Activated naive CD4-positive, alpha-beta T cell treated with anti-CD3 and anti-CD28 coated beads, Interleukin-2, amount 50 U/mL, for 72 hours (primary cell): ENCODE results near the gene FHOD1. TPM values are rescaled to one million over a fixed set of nuclear protein-coding genes. Genes with fewer than 3 reads are reported as not detected.

Experiments
- ATAC-seq, 2 donors: fragments of 150-1000 bp; cut with Tn5 transposase; 2 replicates each; pipeline ENCODE4 v1.10.0; 2021; ENCODE audit warnings: mild to moderate bottlenecking in 2 of 2, moderate library complexity in 2 of 2
- DNase-seq, 2 donors: peaks; one replicate each; pipeline ENCODE4 v3.0.0; 2021 to 2022; ENCODE audit warnings: low spot score in 2 of 2
- H3K27ac Mint-ChIP-seq, 2 donors: one replicate each; pipeline ENCODE4 v1.8.0; 2022; ENCODE audit warnings: mild to moderate bottlenecking in 2 of 2, mixed read lengths in 2 of 2
- H3K36me3 Mint-ChIP-seq, 2 donors: one replicate each; pipeline ENCODE4 v1.8.0; 2022; ENCODE audit warnings: mixed read lengths in 2 of 2
- H3K9me3 Mint-ChIP-seq, 2 donors: one replicate each; pipeline ENCODE4 v1.8.0; 2022; ENCODE audit warnings: mixed read lengths in 2 of 2
- total RNA-seq, 2 donors: library from RNA; stranded (reverse); gene quantifications; one replicate each; pipeline ENCODE4 v1.2.3, GENCODE V29; 2022

Gene FHOD1
- total RNA-seq, 2 donors from 2014 or later: 104 to 133 TPM

DNA sequence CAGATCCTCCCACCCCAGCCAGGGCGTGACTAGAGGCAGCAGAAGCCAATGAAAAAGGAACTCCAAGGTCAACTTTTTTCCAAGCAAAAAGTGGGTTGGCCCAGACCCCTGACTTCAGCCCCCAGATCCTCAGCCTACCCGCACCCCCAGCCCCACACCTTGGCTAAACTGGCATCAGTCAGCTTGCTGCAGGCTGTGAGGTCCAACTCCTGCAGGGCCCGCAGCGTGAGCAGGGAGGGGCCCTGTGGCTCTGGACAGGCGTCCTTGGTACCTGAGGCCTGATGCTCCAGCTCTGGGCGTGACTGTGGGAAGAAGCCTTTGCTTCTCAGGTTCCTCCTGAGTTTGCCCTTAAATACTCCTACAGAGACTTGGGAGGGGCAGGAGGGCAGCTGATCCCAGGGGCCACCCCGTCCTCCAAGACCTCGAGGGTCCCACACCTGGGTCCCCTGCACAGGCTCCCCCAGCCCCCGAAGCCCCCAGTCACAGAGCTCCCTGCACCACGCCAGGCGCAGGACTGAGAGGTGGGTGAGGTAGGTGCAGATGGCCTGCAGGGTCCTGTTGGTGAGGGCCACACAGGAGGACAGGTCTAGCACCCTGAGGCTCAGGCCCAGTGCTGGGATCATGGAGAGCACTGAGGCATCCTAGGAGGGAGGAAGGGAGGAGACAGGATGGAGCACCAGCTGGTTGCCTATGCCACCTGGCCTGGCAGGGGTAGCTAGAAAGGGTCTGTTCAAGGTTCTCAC, 39.0 kb downstream of the FHOD1 start:
- ATAC-seq (no peak), DNase-seq (no peak)
- no peaks in the 10 kb centered on the region for H3K9me3 Mint-ChIP-seq
- no peaks in the 10 kb centered on the region for H3K36me3 Mint-ChIP-seq
- peak overlapping the region in 1 of 2 donors; percentile 20 for H3K27ac Mint-ChIP-seq

- no peak for DNase-seq
- peak overlapping the region; percentile 26 to 37 for H3K27ac Mint-ChIP-seq
- peak in 1 of 2 donors; percentile 46 for ATAC-seq
- H3K36me3 Mint-ChIP-seq: no peaks in the 10 kb centered on the region
- no peaks in the 10 kb centered on the region for H3K9me3 Mint-ChIP-seq
These were observed 39.8 kb downstream of the FHOD1 start for GRCh38 chr16:67207249-67208091.

GRCh38 chr16:67206838-67207248, 40.4 kb downstream of the FHOD1 start:
- no peak for ATAC-seq
- DNase-seq: no peak
- H3K36me3 Mint-ChIP-seq: no peaks in the 10 kb centered on the region
- H3K27ac Mint-ChIP-seq: peak overlapping the region; percentile 26 to 37
- no peaks in the 10 kb centered on the region for H3K9me3 Mint-ChIP-seq

GRCh38 chr16:67206129-67206837, 41.0 kb downstream of the FHOD1 start:
- Mint-ChIP-seq H3K27ac (peak overlapping the region; percentile 26 to 37), H3K36me3 (no peaks in the 10 kb centered on the region), H3K9me3 (no peaks in the 10 kb centered on the region)
- ATAC-seq (no peak), DNase-seq (no peak)

DNA sequence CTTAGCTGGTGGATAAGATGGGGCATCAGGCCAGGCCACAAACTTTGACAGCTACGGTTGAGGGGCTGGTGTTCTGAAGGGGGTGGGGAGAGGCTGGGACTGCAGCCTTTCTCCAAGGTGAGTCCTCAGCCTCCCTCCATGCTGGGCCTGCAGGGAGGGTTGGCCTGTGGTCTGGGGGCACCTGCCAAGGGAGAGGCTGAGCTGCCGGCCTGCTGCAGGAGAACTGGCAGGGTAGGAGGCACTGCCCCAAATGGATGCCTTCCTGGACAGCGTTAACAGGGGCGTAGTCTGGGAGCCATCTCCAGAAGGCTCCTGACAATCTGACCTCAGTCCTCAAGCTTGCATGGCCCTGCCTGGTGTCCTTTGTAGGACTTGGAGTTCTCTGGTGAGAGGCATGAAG, 43.2 kb downstream of the FHOD1 start:
- Mint-ChIP-seq H3K27ac (peak overlapping the region in 1 of 2 donors; percentile 26), H3K9me3 (no peaks in the 10 kb centered on the region), H3K36me3 (no peaks in the 10 kb centered on the region)
- ATAC-seq (no peak), DNase-seq (no peak)

GRCh38 chr16:67202956-67203493, 44.3 kb downstream of the FHOD1 start:
- H3K9me3 Mint-ChIP-seq: no peaks in the 10 kb centered on the region
- no peaks in the 10 kb centered on the region for H3K36me3 Mint-ChIP-seq
- H3K27ac Mint-ChIP-seq: no peak overlapping the region
- ATAC-seq: no peak
- DNase-seq: no peak

DNA sequence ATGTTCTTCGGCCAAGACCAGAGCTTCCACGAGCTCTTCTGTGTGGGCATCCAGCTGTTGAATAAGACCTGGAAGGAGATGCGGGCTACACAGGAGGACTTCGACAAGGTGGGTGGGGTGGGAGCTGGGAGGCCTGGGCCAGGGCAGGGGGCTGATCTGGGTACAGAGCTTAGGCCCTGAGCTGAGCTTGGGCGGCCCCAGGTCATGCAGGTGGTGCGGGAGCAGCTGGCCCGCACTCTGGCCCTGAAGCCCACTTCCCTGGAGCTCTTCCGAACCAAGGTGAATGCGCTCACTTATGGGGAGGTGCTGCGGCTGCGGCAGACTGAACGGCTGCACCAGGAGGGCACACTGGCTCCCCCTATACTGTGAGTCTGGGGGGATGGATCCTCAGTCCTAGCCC, 44.9 kb downstream of the FHOD1 start:
- ATAC-seq (no peak), DNase-seq (no peak)
- Mint-ChIP-seq H3K9me3 (no peaks in the 10 kb centered on the region), H3K36me3 (no peaks in the 10 kb centered on the region), H3K27ac (no peak overlapping the region)

- ATAC-seq (no peak), DNase-seq (no peak)
- Mint-ChIP-seq H3K9me3 (no peaks in the 10 kb centered on the region), H3K27ac (no peak overlapping the region), H3K36me3 (peaks cover 3 to 4% of the 10 kb centered on the region in 2 donors)
These were observed 45.6 kb downstream of the FHOD1 start for GRCh38 chr16:67201411-67202345.

DNA sequence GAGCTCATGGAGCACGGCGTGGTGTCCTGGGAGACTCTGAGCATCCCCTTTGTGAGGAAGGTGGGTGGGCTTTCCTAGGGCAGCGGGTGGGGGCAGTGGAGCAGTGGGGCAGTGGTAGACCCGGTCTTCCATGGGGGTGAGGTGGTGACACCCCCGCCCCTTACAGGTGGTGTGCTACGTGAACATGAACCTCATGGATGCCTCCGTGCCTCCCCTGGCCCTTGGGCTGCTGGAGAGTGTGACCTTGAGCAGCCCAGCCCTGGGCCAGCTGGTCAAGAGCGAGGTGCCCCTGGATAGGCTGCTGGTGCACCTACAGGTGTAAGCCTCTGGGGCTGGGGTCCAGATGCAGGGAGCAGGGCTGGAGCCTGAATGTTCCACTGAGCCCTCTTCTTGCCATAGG, 46.8 kb downstream of the FHOD1 start:
- Mint-ChIP-seq H3K9me3 (no peaks in the 10 kb centered on the region), H3K36me3 (peaks cover 12 to 16% of the 10 kb centered on the region in 2 donors), H3K27ac (no peak overlapping the region)
- no peak for ATAC-seq
- no peak for DNase-seq

GRCh38 chr16:67199808-67200198, 47.5 kb downstream of the FHOD1 start:
- DNase-seq: no peak
- ATAC-seq: no peak
- Mint-ChIP-seq H3K27ac (no peak overlapping the region), H3K36me3 (peaks cover 12 to 16% of the 10 kb centered on the region in 2 donors), H3K9me3 (no peaks in the 10 kb centered on the region)

DNA sequence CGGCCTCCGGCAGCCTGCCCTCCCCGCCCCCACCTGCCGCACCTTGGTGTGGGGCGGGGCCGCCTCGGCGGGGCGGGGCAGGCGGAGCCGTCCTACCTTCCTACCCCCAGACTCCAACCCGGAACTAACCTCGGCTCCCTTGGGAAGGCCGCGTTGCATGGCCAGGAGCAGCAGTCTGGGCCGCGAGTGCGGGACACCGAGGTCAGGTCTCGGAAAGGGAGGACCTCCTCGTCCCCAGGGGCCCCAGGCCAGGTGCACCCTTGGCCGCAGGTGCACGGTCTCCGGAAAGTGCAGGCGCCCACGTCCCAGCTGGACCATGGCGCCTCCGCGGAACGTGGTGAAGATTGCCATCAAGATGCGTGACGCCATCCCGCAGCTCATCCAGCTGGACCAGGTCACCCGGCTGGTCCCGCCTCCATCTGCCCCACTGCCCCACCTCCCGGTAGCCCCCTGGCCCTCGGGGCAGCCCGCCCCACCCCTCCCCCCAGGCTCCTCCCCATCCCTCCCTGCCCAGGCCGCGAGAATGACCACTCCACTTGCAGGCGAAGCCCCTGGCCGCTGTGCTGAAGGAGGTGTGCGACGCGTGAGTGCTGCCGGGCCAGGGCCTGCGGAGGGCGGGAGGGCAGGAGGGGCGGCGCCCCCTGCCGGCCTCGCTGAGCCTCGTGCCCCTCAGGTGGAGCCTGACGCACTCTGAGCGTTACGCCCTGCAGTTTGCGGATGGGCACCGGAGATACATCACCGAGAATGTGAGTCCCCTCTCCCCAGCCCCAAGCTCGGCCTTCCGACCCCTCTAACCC, 48.1 kb downstream of the FHOD1 start, which contains the start of gene ELMO3:
Gene ELMO3, plus strand, starts transcription at position 121 of the 797 bp plus-strand sequence. Its CDS starts 196 bp downstream, at position 317.
- H3K27ac Mint-ChIP-seq: peak within 1 kb of the TSS in 1 of 2 donors; percentile 82
- peaks cover 14 to 17% of the 10 kb centered on the region in 2 donors for H3K36me3 Mint-ChIP-seq
- H3K9me3 Mint-ChIP-seq: no peaks in the 10 kb centered on the region
- DNase-seq: no peak
- ATAC-seq: no peak

DNA sequence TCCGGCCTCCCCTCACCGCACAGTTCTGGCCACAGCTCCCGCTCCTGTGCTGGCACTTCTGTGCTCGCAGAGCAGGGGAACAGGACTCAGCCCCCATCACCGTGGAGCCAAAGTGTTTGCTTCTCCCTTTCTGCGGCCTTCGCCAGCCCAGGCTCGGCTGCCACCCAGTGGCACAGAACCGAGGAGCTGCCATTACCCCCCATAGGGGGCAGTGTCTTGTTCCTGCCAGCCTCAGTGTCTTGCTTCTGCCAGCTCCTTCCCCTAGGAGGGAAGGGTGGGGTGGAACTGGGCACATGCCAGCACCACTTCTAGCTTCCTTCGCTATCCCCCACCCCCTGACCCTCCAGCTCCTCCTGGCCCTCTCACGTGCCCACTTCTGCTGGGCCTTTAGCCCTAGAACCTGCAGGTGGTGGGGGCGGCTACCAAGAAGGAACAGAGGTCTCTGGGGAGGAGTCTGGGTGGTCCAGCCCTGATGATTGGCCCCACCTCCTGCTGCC, 49.0 kb downstream of the FHOD1 start:
- ATAC-seq: peak; percentile 35 to 64
- Mint-ChIP-seq H3K36me3 (peaks cover 19 to 26% of the 10 kb centered on the region in 2 donors), H3K9me3 (no peaks in the 10 kb centered on the region), H3K27ac (peak overlapping the region in 1 of 2 donors; percentile 82)
- no peak for DNase-seq

- peaks cover 21 to 31% of the 10 kb centered on the region in 2 donors for H3K36me3 Mint-ChIP-seq
- H3K27ac Mint-ChIP-seq: peak overlapping the region in 1 of 2 donors; percentile 82
- peak in 1 of 2 donors; percentile 5 for ATAC-seq
- H3K9me3 Mint-ChIP-seq: no peaks in the 10 kb centered on the region
- DNase-seq: no peak
These were observed 49.6 kb downstream of the FHOD1 start for GRCh38 chr16:67197704-67198103.

DNA sequence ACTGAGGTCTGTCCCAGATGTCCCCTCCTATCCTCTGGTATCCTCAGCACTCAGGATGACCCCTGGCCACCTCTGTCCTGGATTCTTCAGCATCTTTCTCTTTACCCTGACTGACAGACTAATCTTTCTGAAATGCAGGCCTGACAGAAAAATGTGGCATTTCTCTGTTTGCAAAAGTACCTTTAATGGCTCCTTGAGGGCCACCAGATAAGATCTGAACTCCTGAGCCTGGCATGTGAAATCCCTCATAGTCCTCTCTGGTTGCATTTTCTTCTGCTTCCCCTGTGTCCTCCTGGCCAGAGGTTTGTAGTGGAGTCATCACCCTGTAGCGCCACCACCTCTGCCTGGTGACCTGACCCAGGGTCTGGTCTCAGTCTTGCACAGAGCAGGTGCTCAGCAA, 50.4 kb downstream of the FHOD1 start:
- peaks cover 25 to 35% of the 10 kb centered on the region in 2 donors for H3K36me3 Mint-ChIP-seq
- no peaks in the 10 kb centered on the region for H3K9me3 Mint-ChIP-seq

DNA sequence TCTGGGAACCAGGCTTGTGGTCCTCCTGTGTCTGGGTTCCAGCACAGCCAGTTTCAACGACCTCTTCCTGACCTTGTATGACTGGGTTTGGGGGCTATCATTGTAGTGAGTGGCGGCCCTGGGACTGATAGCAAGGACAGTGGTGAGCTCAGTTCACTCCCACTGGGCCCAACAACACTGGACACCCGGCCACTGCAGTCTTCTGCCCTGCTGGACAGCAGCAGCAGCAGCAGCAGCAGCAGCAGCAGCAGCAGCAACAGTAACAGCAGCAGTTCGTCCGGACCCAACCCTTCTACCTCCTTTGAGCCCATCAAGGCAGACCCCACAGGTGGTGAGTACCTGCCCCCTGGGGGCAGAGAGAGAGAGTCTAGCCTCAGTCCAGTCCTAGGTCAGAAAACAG, 51.6 kb downstream of the FHOD1 start:
- Mint-ChIP-seq H3K27ac (peak overlapping the region; percentile 4 to 67), H3K36me3 (peaks cover 25 to 44% of the 10 kb centered on the region in 2 donors), H3K9me3 (no peaks in the 10 kb centered on the region)
- DNase-seq: no peak
- ATAC-seq: no peak

More for the DNA sequence above, 50.4 kb downstream of the FHOD1 start:
- ATAC-seq (no peak), DNase-seq (no peak)
- H3K27ac Mint-ChIP-seq: peak overlapping the region in 1 of 2 donors; percentile 86
